ENCODE data around the gene CBX6.
A peak's percentile ranks its signal among the peaks of the same experiment; 100 is the strongest.

The CBX6 gene

DNA sequence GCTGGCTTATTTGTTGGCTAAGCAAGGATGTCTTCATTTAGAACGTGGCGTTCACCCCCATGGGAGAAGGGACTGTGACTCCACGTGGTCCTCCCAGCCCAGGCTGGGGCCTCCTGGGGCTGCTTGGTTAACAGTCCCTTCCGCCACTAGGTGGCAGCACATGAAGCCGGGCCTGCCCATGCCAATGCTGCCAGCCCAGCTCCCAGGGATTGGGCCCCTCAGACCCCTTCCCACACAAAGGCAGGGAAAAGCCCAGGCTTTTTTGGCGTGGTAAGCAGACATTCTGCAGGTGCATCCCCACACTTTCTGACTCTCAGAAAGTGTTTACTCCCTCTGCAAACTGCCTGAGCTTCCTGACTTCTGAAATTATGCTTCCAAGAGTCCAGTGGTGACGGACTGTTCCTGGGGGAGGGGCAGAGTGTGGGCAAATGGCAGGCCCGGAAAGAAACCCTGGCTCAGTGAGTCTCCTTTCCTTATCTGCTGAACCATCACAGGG is 3.1 kb downstream of the CBX6 start:
- TF ChIP-seq CTCF (IDR thresholded peaks at IDR 0.05; ENCODE audit: insufficient read depth, low read depth, low read length, missing control alignments) = peak; percentile 90
- DNase-seq (ENCODE audit: low read depth) = peak; percentile 70
- no peak overlapping the region for H3K4me3 ChIP-seq (ENCODE audit: low read length)

GRCh38 chr22:38868286-38868721 is 3.7 kb downstream of the CBX6 start:
- no peak overlapping the region for H3K4me3 ChIP-seq (ENCODE audit: low read length)
- no peak for DNase-seq (ENCODE audit: low read depth)
- TF ChIP-seq CTCF (IDR thresholded peaks at IDR 0.05; ENCODE audit: insufficient read depth, low read depth, low read length, missing control alignments) = no peak

GRCh38 chr22:38867471-38868285 is 4.3 kb downstream of the CBX6 start:
- H3K4me3 ChIP-seq (ENCODE audit: low read length) = no peak overlapping the region
- DNase-seq (ENCODE audit: low read depth) = no peak
- no peak for TF ChIP-seq CTCF (IDR thresholded peaks at IDR 0.05; ENCODE audit: insufficient read depth, low read depth, low read length, missing control alignments)

- H3K4me3 ChIP-seq (ENCODE audit: low read length) = no peak overlapping the region
- no peak for TF ChIP-seq CTCF (IDR thresholded peaks at IDR 0.05; ENCODE audit: insufficient read depth, low read depth, low read length, missing control alignments)
- no peak for DNase-seq (ENCODE audit: low read depth)
Observed at GRCh38 chr22:38867124-38867455, 4.9 kb downstream of the CBX6 start.

DNA sequence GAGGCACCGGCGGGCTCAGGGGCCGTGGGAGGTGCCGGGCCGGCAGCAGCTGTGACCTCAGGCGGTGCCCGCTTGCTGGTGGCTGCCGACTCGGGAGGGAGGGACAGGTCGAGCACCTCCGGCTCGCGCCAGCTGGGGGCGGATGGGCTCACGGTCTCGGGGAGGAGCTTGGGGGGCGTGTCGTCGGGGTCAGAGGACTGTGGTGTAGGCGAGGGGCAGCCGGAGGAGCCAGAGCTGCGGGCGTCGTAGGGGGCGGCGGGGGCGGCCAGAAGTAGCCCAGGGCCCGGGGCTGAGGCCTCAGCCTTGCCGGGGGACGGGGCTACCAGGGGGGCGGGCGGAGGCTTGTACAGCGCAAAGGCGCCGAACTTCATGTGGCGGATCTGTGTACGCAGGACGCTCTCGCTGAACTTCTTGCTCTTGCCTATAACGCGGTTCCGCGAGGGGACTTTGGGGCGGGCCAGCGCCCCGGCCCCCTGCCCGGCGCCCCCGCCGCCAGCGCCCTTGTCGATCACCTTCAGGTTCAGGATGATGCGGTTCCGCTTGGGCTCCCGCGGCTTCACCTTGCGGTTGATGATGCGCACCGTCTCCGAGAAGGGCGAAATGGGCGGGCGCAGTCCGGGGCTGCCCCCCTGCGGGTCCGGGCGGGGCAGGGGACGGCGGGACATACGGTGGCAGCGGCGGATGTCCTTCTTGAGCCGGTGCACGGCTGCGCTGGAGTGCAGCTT is 5.5 kb downstream of the CBX6 start:
- no peak for DNase-seq (ENCODE audit: low read depth)

DNA sequence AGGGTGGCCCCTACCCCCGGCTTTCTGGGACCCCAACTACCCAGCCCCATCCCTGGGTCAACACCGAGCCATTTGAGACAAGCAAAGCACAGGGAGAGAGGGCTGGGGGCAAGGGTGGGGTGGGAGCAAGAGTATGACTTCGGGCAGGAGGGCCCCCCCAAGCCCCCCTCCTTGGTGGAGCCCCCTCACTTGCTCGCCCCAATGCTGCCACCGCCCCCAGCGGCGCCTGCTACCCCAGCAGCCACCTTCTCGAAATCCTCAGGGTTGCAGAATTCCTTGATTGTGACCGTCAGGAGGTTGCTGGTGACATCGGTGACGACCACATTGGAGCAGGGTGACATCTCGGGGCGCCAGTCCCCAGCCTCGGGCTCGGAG is 6.0 kb downstream of the CBX6 start:
- H3K4me3 ChIP-seq (ENCODE audit: low read length) = no peak overlapping the region
- TF ChIP-seq CTCF (IDR thresholded peaks at IDR 0.05; ENCODE audit: insufficient read depth, low read depth, low read length, missing control alignments) = no peak
- DNase-seq (ENCODE audit: low read depth) = no peak

More for the DNA sequence above, 5.5 kb downstream of the CBX6 start:
- TF ChIP-seq CTCF (IDR thresholded peaks at IDR 0.05; ENCODE audit: insufficient read depth, low read depth, low read length, missing control alignments) = no peak
- no peak overlapping the region for H3K4me3 ChIP-seq (ENCODE audit: low read length)
